ENCODE results near the gene ZC4H2.

The ZC4H2 gene

GRCh38 chrX:64977051-64977450 lies 801 bp upstream of the ZC4H2 start:
- DNase-seq: no peak
- peak overlapping the region; percentile 14 for H2AFZ ChIP-seq (ENCODE audit: low read depth, low read length)
- no peak overlapping the region for H4K91ac ChIP-seq (ENCODE audit: low read length)
- no peaks in the 10 kb centered on the region for H3K4me1 ChIP-seq (ENCODE audit: control insufficient read depth, insufficient read depth, low read depth, low read length)
- H3K23ac ChIP-seq (ENCODE audit: low read length in 2 of 2): no peak overlapping the region
- no peak overlapping the region for H3K4ac ChIP-seq (ENCODE audit: low read depth in 1 of 2, low read length in 2 of 2)
- no peak overlapping the region for H3K18ac ChIP-seq (ENCODE audit: low read depth in 1 of 2, low read length in 2 of 2)
- no peak overlapping the region for H3K4me3 ChIP-seq (ENCODE audit: insufficient read depth in 1 of 2, low read depth in 1 of 2, low read length in 2 of 2)
- H2AK5ac ChIP-seq (ENCODE audit: low read length, severe bottlenecking): no peak overlapping the region
- no peak overlapping the region for H2BK120ac ChIP-seq (ENCODE audit: low read depth, low read length)
- 0% methylated on average over 1 of the region's 2 CpGs for WGBS
- H2BK5ac ChIP-seq (ENCODE audit: low read depth, low read length, poor library complexity, severe bottlenecking): no peak overlapping the region
- no peaks in the 10 kb centered on the region for H3K27me3 ChIP-seq (ENCODE audit: control insufficient read depth in 1 of 2, insufficient read depth in 1 of 2, low read length in 2 of 2)
- H3K36me3 ChIP-seq (ENCODE audit: control insufficient read depth in 1 of 2, insufficient read depth in 2 of 2, low read depth in 1 of 2, low read length in 2 of 2): no peaks in the 10 kb centered on the region
- no peak overlapping the region for H2BK15ac ChIP-seq (ENCODE audit: low read depth, poor library complexity, severe bottlenecking)
- peaks cover 4% of the 10 kb centered on the region for H3K79me1 ChIP-seq (replicated peaks; ENCODE audit: low read length, poor library complexity, severe bottlenecking)
- H3K4me2 ChIP-seq (ENCODE audit: low read length, poor library complexity, severe bottlenecking): peak overlapping the region; percentile 57
- H3K14ac ChIP-seq (ENCODE audit: low read length in 2 of 2): no peak overlapping the region
- H3K27ac ChIP-seq (ENCODE audit: low read length, poor library complexity, severe bottlenecking): no peak overlapping the region
- no peak overlapping the region for H3K9ac ChIP-seq (ENCODE audit: low read length)
- no peak overlapping the region for H4K8ac ChIP-seq (ENCODE audit: low read length)
- no peak overlapping the region for H2BK12ac ChIP-seq (ENCODE audit: low read length in 2 of 2)
- H3K9me3 ChIP-seq (ENCODE audit: control insufficient read depth, low read length): peaks cover 3% of the 10 kb centered on the region

- peak overlapping the region; percentile 57 for H3K4me2 ChIP-seq (ENCODE audit: low read length, poor library complexity, severe bottlenecking)
- 0% methylated on average over 2 of the region's 11 CpGs for WGBS
These were observed 407 bp upstream of the ZC4H2 start for GRCh38 chrX:64976673-64977040.

GRCh38 chrX:64975491-64975890 lies 759 bp downstream of the ZC4H2 start:
- H2BK120ac ChIP-seq (ENCODE audit: low read depth, low read length): no peak overlapping the region
- peak overlapping the region; percentile 81 to 88 for H3K4me3 ChIP-seq (ENCODE audit: insufficient read depth in 1 of 2, low read depth in 1 of 2, low read length in 2 of 2)
- no peak overlapping the region for H4K91ac ChIP-seq (ENCODE audit: low read length)
- no peak overlapping the region for H3K14ac ChIP-seq (ENCODE audit: low read length in 2 of 2)
- no peak overlapping the region for H3K23ac ChIP-seq (ENCODE audit: low read length in 2 of 2)
- no peak overlapping the region for H4K8ac ChIP-seq (ENCODE audit: low read length)
- no peak overlapping the region for H2AK5ac ChIP-seq (ENCODE audit: low read length, severe bottlenecking)
- H2BK15ac ChIP-seq (ENCODE audit: low read depth, poor library complexity, severe bottlenecking): no peak overlapping the region
- DNase-seq: peak; percentile 38
- H2AFZ ChIP-seq (ENCODE audit: low read depth, low read length): peak overlapping the region; percentile 69
- H3K27ac ChIP-seq (ENCODE audit: low read length, poor library complexity, severe bottlenecking): no peak overlapping the region
- under 1% methylated on average over 19 of the region's 24 CpGs for WGBS
- H3K36me3 ChIP-seq (ENCODE audit: control insufficient read depth in 1 of 2, insufficient read depth in 2 of 2, low read depth in 1 of 2, low read length in 2 of 2): no peaks in the 10 kb centered on the region
- H3K9me3 ChIP-seq (ENCODE audit: control insufficient read depth, low read length): peaks cover 7% of the 10 kb centered on the region
- no peak overlapping the region for H2BK5ac ChIP-seq (ENCODE audit: low read depth, low read length, poor library complexity, severe bottlenecking)
- H3K9ac ChIP-seq (ENCODE audit: low read length): peak overlapping the region; percentile 74
- no peaks in the 10 kb centered on the region for H3K4me1 ChIP-seq (ENCODE audit: control insufficient read depth, insufficient read depth, low read depth, low read length)
- no peak overlapping the region for H3K4ac ChIP-seq (ENCODE audit: low read depth in 1 of 2, low read length in 2 of 2)
- peaks cover 4% of the 10 kb centered on the region for H3K79me1 ChIP-seq (replicated peaks; ENCODE audit: low read length, poor library complexity, severe bottlenecking)
- peak overlapping the region in 1 of 2 experiments; percentile 80 for H3K18ac ChIP-seq (ENCODE audit: low read depth in 1 of 2, low read length in 2 of 2)
- H3K4me2 ChIP-seq (ENCODE audit: low read length, poor library complexity, severe bottlenecking): peak overlapping the region; percentile 74
- no peak overlapping the region for H2BK12ac ChIP-seq (ENCODE audit: low read length in 2 of 2)
- H3K27me3 ChIP-seq (ENCODE audit: control insufficient read depth in 1 of 2, insufficient read depth in 1 of 2, low read length in 2 of 2): no peaks in the 10 kb centered on the region

More at GRCh38 chrX:64976673-64977040, 407 bp upstream of the ZC4H2 start:
- peaks cover 5% of the 10 kb centered on the region for H3K9me3 ChIP-seq (ENCODE audit: control insufficient read depth, low read length)
- peak overlapping the region; percentile 52 to 88 for H3K4me3 ChIP-seq (ENCODE audit: insufficient read depth in 1 of 2, low read depth in 1 of 2, low read length in 2 of 2)
- peak overlapping the region; percentile 14 for H2AFZ ChIP-seq (ENCODE audit: low read depth, low read length)
- no peaks in the 10 kb centered on the region for H3K4me1 ChIP-seq (ENCODE audit: control insufficient read depth, insufficient read depth, low read depth, low read length)
- no peak overlapping the region for H3K4ac ChIP-seq (ENCODE audit: low read depth in 1 of 2, low read length in 2 of 2)
- no peak overlapping the region for H4K91ac ChIP-seq (ENCODE audit: low read length)
- H3K27me3 ChIP-seq (ENCODE audit: control insufficient read depth in 1 of 2, insufficient read depth in 1 of 2, low read length in 2 of 2): no peaks in the 10 kb centered on the region
- H3K27ac ChIP-seq (ENCODE audit: low read length, poor library complexity, severe bottlenecking): no peak overlapping the region
- H2BK120ac ChIP-seq (ENCODE audit: low read depth, low read length): no peak overlapping the region
- no peak overlapping the region for H3K14ac ChIP-seq (ENCODE audit: low read length in 2 of 2)
- no peak overlapping the region for H4K8ac ChIP-seq (ENCODE audit: low read length)
- H3K36me3 ChIP-seq (ENCODE audit: control insufficient read depth in 1 of 2, insufficient read depth in 2 of 2, low read depth in 1 of 2, low read length in 2 of 2): no peaks in the 10 kb centered on the region
- no peak overlapping the region for H2BK5ac ChIP-seq (ENCODE audit: low read depth, low read length, poor library complexity, severe bottlenecking)
- H3K79me1 ChIP-seq (replicated peaks; ENCODE audit: low read length, poor library complexity, severe bottlenecking): peaks cover 4% of the 10 kb centered on the region
- no peak overlapping the region for H2BK15ac ChIP-seq (ENCODE audit: low read depth, poor library complexity, severe bottlenecking)
- peak overlapping the region; percentile 36 for H3K9ac ChIP-seq (ENCODE audit: low read length)
- H3K18ac ChIP-seq (ENCODE audit: low read depth in 1 of 2, low read length in 2 of 2): no peak overlapping the region
- no peak overlapping the region for H3K23ac ChIP-seq (ENCODE audit: low read length in 2 of 2)
- no peak overlapping the region for H2BK12ac ChIP-seq (ENCODE audit: low read length in 2 of 2)
- no peak overlapping the region for H2AK5ac ChIP-seq (ENCODE audit: low read length, severe bottlenecking)
- DNase-seq: no peak

GRCh38 chrX:64925480-64925879 lies 50.8 kb downstream of the ZC4H2 start:
- H3K4ac ChIP-seq (ENCODE audit: low read depth in 1 of 2, low read length in 2 of 2): no peak overlapping the region
- no peaks in the 10 kb centered on the region for H3K36me3 ChIP-seq (ENCODE audit: control insufficient read depth in 1 of 2, insufficient read depth in 2 of 2, low read depth in 1 of 2, low read length in 2 of 2)
- H3K27me3 ChIP-seq (ENCODE audit: control insufficient read depth in 1 of 2, insufficient read depth in 1 of 2, low read length in 2 of 2): no peaks in the 10 kb centered on the region
- H3K18ac ChIP-seq (ENCODE audit: low read depth in 1 of 2, low read length in 2 of 2): no peak overlapping the region
- H3K4me1 ChIP-seq (ENCODE audit: control insufficient read depth, insufficient read depth, low read depth, low read length): no peaks in the 10 kb centered on the region
- no peak overlapping the region for H3K23ac ChIP-seq (ENCODE audit: low read length in 2 of 2)
- no peak overlapping the region for H2BK12ac ChIP-seq (ENCODE audit: low read length in 2 of 2)
- no peak overlapping the region for H3K4me2 ChIP-seq (ENCODE audit: low read length, poor library complexity, severe bottlenecking)
- H2BK5ac ChIP-seq (ENCODE audit: low read depth, low read length, poor library complexity, severe bottlenecking): no peak overlapping the region
- no peak overlapping the region for H3K9ac ChIP-seq (ENCODE audit: low read length)
- H4K91ac ChIP-seq (ENCODE audit: low read length): no peak overlapping the region
- peaks cover 15% of the 10 kb centered on the region for H3K9me3 ChIP-seq (ENCODE audit: control insufficient read depth, low read length)
- no peak overlapping the region for H2BK15ac ChIP-seq (ENCODE audit: low read depth, poor library complexity, severe bottlenecking)
- H3K14ac ChIP-seq (ENCODE audit: low read length in 2 of 2): no peak overlapping the region
- H3K79me1 ChIP-seq (replicated peaks; ENCODE audit: low read length, poor library complexity, severe bottlenecking): no peaks in the 10 kb centered on the region
- H4K8ac ChIP-seq (ENCODE audit: low read length): no peak overlapping the region
- no peak for DNase-seq
- no peak overlapping the region for H2AFZ ChIP-seq (ENCODE audit: low read depth, low read length)
- no peak overlapping the region for H3K4me3 ChIP-seq (ENCODE audit: insufficient read depth in 1 of 2, low read depth in 1 of 2, low read length in 2 of 2)
- H3K27ac ChIP-seq (ENCODE audit: low read length, poor library complexity, severe bottlenecking): no peak overlapping the region
- H2BK120ac ChIP-seq (ENCODE audit: low read depth, low read length): no peak overlapping the region
- H2AK5ac ChIP-seq (ENCODE audit: low read length, severe bottlenecking): no peak overlapping the region
- 100% methylated on average over 1 of the region's 1 CpG for WGBS
